ENCODE measurements around the gene EIF3B. TPM values are rescaled to one million over a fixed set of nuclear protein-coding genes. Genes with fewer than 3 reads are reported as not detected.
"Not testable (repeated sequence)": the region's sequence is repeated elsewhere in the genome, so short reads cannot be mapped to it uniquely, and the experiment has no call there.

EIF3B gene
- total and polyA plus RNA-seq, 4 donors = 82.5 to 133 (median 96.0) TPM

DNA sequence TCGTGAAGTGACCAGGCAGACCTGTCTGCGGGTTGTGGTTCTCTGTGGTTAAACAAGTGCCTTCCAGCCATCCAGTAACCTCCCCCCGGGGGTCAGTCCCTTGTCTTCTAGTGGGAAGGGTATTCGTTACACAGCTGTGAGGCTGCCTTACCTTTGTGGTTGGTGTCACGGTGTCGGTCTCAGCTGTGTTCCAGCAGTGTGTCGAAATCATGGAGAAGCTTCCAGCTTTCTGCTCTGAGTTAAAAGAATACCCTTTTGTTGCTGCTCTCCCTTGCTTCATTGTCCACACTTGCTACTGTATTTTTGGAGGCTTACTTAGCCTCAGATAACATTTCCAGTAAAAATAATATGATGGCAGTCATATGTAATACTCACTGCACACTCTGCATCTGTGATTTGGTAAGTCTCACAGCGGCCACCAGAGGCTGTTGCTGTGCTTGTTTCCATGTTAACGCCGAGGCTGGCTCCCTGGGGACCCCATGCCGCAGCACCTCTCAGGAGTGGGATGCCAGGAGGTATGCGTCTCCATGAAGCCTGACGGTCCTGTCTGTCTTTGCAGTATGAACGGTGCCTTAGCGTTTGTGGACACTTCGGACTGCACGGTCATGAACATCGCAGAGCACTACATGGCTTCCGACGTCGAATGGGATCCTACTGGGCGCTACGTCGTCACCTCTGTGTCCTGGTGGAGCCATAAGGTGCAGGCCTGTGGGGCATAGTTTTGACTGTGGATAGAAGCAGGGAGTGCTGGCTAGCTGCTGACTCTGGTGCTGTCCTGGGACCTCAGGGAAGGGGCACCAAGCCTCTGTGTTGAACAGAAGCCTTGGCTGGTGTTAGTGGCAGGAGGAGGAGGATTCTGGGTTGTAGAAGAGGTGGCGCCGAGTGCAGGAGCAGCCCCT is 20.5 kb downstream of the EIF3B start:
- H3K27me3 ChIP-seq (ENCODE audit: control insufficient read depth in 3 of 3, insufficient read depth in 3 of 3, low read length in 2 of 3) = no peaks in the 10 kb centered on the region
- H3K4me1 ChIP-seq (ENCODE audit: control insufficient read depth in 5 of 5, insufficient read depth in 5 of 5, low read length in 5 of 5) = no peaks in the 10 kb centered on the region
- WGBS, 2 donors = 93% methylated on average over 26 of the region's 26 CpGs
- H3K9ac ChIP-seq (ENCODE audit: insufficient read depth in 1 of 2, low read length in 2 of 2) = no peak overlapping the region
- H3K4me3 ChIP-seq = no peak overlapping the region
- no peak for ATAC-seq (ENCODE audit: insufficient read depth, low FRiP score)
- TF ChIP-seq, protein P1, sequence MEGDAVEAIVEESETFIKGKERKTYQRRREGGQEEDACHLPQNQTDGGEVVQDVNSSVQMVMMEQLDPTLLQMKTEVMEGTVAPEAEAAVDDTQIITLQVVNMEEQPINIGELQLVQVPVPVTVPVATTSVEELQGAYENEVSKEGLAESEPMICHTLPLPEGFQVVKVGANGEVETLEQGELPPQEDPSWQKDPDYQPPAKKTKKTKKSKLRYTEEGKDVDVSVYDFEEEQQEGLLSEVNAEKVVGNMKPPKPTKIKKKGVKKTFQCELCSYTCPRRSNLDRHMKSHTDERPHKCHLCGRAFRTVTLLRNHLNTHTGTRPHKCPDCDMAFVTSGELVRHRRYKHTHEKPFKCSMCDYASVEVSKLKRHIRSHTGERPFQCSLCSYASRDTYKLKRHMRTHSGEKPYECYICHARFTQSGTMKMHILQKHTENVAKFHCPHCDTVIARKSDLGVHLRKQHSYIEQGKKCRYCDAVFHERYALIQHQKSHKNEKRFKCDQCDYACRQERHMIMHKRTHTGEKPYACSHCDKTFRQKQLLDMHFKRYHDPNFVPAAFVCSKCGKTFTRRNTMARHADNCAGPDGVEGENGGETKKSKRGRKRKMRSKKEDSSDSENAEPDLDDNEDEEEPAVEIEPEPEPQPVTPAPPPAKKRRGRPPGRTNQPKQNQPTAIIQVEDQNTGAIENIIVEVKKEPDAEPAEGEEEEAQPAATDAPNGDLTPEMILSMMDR (IDR thresholded peaks at IDR 0.05; ENCODE audit: control extremely low read depth, extremely low read depth) = no peak
- no peak overlapping the region for H3K27ac ChIP-seq (ENCODE audit: low read depth in 1 of 2, low read length in 1 of 2)
- no peaks in the 10 kb centered on the region for H3K9me3 ChIP-seq (ENCODE audit: control insufficient read depth in 4 of 4, insufficient read depth in 3 of 4, low read length in 3 of 4)
- DNase-seq = no peak
- H3K36me3 ChIP-seq (ENCODE audit: control insufficient read depth in 4 of 4, insufficient read depth in 4 of 4, low read length in 4 of 4) = peaks cover 21 to 81% (median 51%) of the 10 kb centered on the region in 4 donors

DNA sequence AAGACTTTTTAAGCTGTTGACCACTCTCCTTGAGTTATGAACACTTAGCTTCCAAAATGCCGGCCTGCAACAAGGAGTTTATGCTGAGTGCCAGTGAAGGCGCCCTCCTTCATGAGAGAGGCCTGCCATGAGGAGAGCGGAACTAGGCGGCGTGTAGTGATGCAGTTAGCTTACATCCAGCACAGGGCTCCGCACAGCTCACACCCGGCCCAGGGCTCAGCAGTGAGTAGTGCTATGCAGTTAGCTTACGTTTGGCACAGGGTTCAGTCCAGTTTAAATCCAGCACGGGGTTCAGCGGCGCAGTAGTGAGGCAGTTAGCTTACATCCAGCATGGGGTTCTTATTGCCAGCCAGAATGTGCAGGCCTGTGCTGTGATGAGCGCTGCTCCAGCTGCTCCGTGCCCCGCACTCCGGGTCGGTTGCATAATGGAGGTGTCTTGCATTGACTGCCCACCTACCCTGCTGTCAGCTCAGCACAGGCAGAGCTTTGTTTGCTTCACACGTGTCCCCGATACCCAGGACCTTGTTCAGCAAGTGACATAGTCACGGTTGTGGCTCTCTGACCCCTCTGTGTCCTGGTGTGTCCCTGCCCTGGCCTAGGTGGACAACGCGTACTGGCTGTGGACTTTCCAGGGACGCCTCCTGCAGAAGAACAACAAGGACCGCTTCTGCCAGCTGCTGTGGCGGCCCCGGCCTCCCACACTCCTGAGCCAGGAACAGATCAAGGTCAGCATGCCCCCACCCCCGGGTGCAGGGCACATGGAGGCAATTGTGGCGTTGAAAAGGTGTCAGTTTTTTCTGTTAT is 21.9 kb downstream of the EIF3B start:
- H3K27me3 ChIP-seq (ENCODE audit: control insufficient read depth in 3 of 3, insufficient read depth in 3 of 3, low read length in 2 of 3) = no peaks in the 10 kb centered on the region
- ATAC-seq (ENCODE audit: insufficient read depth, low FRiP score) (no peak), DNase-seq (no peak)
- no peak overlapping the region for H3K9ac ChIP-seq (ENCODE audit: insufficient read depth in 1 of 2, low read length in 2 of 2)
- no peak overlapping the region for H3K4me3 ChIP-seq
- no peak overlapping the region for H3K27ac ChIP-seq (ENCODE audit: low read depth in 1 of 2, low read length in 1 of 2)
- no peaks in the 10 kb centered on the region for H3K9me3 ChIP-seq (ENCODE audit: control insufficient read depth in 4 of 4, insufficient read depth in 3 of 4, low read length in 3 of 4)
- H3K36me3 ChIP-seq (ENCODE audit: control insufficient read depth in 4 of 4, insufficient read depth in 4 of 4, low read length in 4 of 4) = peaks cover 15 to 87% (median 56%) of the 10 kb centered on the region in 4 donors
- TF ChIP-seq, protein P1 (IDR thresholded peaks at IDR 0.05; ENCODE audit: control extremely low read depth, extremely low read depth) = no peak
- H3K4me1 ChIP-seq (ENCODE audit: control insufficient read depth in 5 of 5, insufficient read depth in 5 of 5, low read length in 5 of 5) = no peaks in the 10 kb centered on the region
- WGBS, 2 donors = 95 to 96% methylated on average over 27 of the region's 27 CpGs

DNA sequence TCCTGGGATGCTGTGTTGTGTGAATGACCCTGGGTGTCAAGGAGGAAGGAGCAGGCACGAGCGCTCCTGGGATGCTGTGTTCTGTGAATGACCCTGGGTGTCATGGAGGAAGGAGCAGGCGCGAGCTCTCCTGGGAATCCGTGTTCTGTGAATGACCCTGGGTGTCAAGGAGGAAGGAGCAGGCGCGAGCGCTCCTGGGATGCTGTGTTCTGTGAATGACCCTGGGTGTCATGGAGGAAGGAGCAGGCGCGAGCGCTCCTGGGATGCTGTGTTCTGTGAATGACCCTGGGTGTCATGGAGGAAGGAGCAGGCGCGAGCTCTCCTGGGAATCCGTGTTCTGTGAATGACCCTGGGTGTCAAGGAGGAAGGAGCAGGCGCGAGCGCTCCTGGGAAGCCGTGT is 22.9 kb downstream of the EIF3B start:
- not testable (repeated sequence) for H3K9me3 ChIP-seq (ENCODE audit: control insufficient read depth in 4 of 4, insufficient read depth in 3 of 4, low read length in 3 of 4); H3K4me1 ChIP-seq (ENCODE audit: control insufficient read depth in 5 of 5, insufficient read depth in 5 of 5, low read length in 5 of 5); H3K27me3 ChIP-seq (ENCODE audit: control insufficient read depth in 3 of 3, insufficient read depth in 3 of 3, low read length in 2 of 3); DNase-seq; H3K4me3 ChIP-seq; H3K9ac ChIP-seq (ENCODE audit: insufficient read depth in 1 of 2, low read length in 2 of 2); ATAC-seq (ENCODE audit: insufficient read depth, low FRiP score); H3K27ac ChIP-seq (ENCODE audit: low read depth in 1 of 2, low read length in 1 of 2)
- H3K36me3 ChIP-seq (ENCODE audit: control insufficient read depth in 4 of 4, insufficient read depth in 4 of 4, low read length in 4 of 4) = peaks cover 8 to 84% (median 50%) of the 10 kb centered on the region in 4 donors
- 89 to 99% methylated on average over 12 to 15 of the region's 18 CpGs for WGBS, 2 donors

DNA sequence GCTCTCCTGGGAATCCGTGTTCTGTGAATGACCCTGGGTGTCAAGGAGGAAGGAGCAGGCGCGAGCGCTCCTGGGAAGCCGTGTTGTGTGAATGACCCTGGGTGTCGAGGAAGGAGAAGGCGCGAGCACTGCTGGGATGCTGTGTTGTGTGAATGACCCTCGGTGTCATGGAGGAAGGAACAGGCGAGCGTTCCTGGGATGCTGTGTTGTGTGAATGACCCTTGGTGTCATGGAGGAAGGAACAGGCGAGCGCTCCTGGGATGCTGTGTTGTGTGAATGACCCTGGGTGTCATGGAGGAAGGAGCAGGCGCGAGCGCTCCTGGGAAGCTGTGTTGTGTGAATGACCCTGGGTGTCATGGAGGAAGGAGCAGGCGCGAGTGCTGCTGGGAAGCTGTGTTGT is 23.5 kb downstream of the EIF3B start:
- not testable (repeated sequence) for H3K4me3 ChIP-seq; H3K27ac ChIP-seq (ENCODE audit: low read depth in 1 of 2, low read length in 1 of 2); H3K9me3 ChIP-seq (ENCODE audit: control insufficient read depth in 4 of 4, insufficient read depth in 3 of 4, low read length in 3 of 4); H3K4me1 ChIP-seq (ENCODE audit: control insufficient read depth in 5 of 5, insufficient read depth in 5 of 5, low read length in 5 of 5); DNase-seq; H3K9ac ChIP-seq (ENCODE audit: insufficient read depth in 1 of 2, low read length in 2 of 2); ATAC-seq (ENCODE audit: insufficient read depth, low FRiP score); H3K27me3 ChIP-seq (ENCODE audit: control insufficient read depth in 3 of 3, insufficient read depth in 3 of 3, low read length in 2 of 3)
- 93 to 95% methylated on average over 14 to 16 of the region's 18 CpGs for WGBS, 2 donors
- H3K36me3 ChIP-seq (ENCODE audit: control insufficient read depth in 4 of 4, insufficient read depth in 4 of 4, low read length in 4 of 4) = peaks cover 8 to 79% (median 45%) of the 10 kb centered on the region in 4 donors

Measured in lung (tissue), 12 donors.